SK-N-SH (cell line): ENCODE results near the gene MCF2L2.

Source experiments
- EZH2phosphoT487 ChIP-seq: fragments of 200-600 bp; sonication (generic); IDR thresholded peaks from 2 replicates; pipeline ENCODE4 v1.6.1; 2017; ENCODE audit warnings: low read depth, mixed run types, mild to moderate bottlenecking, antibody characterized with exemption, moderate library complexity, borderline replicate concordance
- MXI1 ChIP-seq: IDR thresholded peaks from 2 replicates; pipeline ENCODE4 v1.6.1; 2012; ENCODE audit warnings: mild to moderate bottlenecking, low read depth, low read length, improper control_type of control experiment
- NFIC ChIP-seq: IDR thresholded peaks from 2 replicates; pipeline ENCODE4 v1.4.0; 2012; ENCODE audit warnings: borderline replicate concordance
- POLR2AphosphoS5 ChIP-seq: IDR thresholded peaks from 2 replicates; pipeline ENCODE4 v1.6.1; 2012; ENCODE audit warnings: low read depth, low read length
- RCOR1 ChIP-seq: fragments of 150-350 bp; IDR thresholded peaks from 2 replicates; pipeline ENCODE4 v1.6.1; 2017; ENCODE audit warnings: antibody characterized with exemption, low read length
- TAF1 ChIP-seq: IDR thresholded peaks from 2 replicates; pipeline ENCODE4 v1.6.1; 2012; ENCODE audit warnings: low read depth, mild to moderate bottlenecking, low read length, moderate library complexity, borderline replicate concordance
- TEAD4 ChIP-seq: IDR thresholded peaks from 2 replicates; pipeline ENCODE4 v1.4.0; 2012; ENCODE audit warnings: mild to moderate bottlenecking, borderline replicate concordance; ENCODE audit not compliant: insufficient read depth
- YY1 ChIP-seq: IDR thresholded peaks from 2 replicates; pipeline ENCODE4 v1.4.0; 2012; ENCODE audit warnings: low read depth, mild to moderate bottlenecking
- TF ChIP-seq, protein P1 (sequence below): fragments of 200-600 bp; sonication (generic); IDR thresholded peaks from 2 replicates; pipeline ENCODE4 v1.6.1; 2017; ENCODE audit warnings: antibody characterized with exemption, mild to moderate bottlenecking, moderate library complexity
- TF ChIP-seq, protein P2 (sequence below): IDR thresholded peaks from 2 replicates; pipeline ENCODE4; 2012
- TF ChIP-seq, protein P3 (sequence below): IDR thresholded peaks from 2 replicates; pipeline ENCODE4 v1.4.0; 2012; ENCODE audit warnings: low read depth
- TF ChIP-seq, protein P4 (sequence below): IDR thresholded peaks from 2 replicates; pipeline ENCODE4 v1.4.0; 2012; ENCODE audit warnings: low read depth, borderline replicate concordance

DNA sequence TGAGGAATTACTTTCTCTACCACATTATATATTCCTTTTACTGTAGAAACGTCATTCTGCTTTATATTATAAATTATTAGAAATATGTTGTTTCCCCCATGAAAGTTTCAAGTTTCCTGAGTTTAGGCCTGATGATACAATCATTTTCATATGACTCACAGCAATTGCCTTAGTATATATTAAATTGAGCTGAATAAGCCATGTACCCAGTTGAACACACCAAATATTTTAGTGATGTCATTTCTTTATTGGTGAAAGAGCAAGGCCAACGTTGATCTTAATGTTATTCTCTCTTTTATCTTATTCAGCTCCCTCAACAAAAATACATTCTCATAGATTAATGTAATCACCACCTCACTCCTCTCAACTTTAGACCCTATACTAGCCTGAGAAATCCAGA lies 144.5 kb downstream of the MCF2L2 start:
- TF ChIP-seq NFIC = no peak
- TF ChIP-seq POLR2AphosphoS5 = no peak
- TF ChIP-seq, protein P1, sequence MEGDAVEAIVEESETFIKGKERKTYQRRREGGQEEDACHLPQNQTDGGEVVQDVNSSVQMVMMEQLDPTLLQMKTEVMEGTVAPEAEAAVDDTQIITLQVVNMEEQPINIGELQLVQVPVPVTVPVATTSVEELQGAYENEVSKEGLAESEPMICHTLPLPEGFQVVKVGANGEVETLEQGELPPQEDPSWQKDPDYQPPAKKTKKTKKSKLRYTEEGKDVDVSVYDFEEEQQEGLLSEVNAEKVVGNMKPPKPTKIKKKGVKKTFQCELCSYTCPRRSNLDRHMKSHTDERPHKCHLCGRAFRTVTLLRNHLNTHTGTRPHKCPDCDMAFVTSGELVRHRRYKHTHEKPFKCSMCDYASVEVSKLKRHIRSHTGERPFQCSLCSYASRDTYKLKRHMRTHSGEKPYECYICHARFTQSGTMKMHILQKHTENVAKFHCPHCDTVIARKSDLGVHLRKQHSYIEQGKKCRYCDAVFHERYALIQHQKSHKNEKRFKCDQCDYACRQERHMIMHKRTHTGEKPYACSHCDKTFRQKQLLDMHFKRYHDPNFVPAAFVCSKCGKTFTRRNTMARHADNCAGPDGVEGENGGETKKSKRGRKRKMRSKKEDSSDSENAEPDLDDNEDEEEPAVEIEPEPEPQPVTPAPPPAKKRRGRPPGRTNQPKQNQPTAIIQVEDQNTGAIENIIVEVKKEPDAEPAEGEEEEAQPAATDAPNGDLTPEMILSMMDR = no peak
- TF ChIP-seq MXI1 = no peak
- TF ChIP-seq TAF1 = no peak
- TF ChIP-seq, protein P2, sequence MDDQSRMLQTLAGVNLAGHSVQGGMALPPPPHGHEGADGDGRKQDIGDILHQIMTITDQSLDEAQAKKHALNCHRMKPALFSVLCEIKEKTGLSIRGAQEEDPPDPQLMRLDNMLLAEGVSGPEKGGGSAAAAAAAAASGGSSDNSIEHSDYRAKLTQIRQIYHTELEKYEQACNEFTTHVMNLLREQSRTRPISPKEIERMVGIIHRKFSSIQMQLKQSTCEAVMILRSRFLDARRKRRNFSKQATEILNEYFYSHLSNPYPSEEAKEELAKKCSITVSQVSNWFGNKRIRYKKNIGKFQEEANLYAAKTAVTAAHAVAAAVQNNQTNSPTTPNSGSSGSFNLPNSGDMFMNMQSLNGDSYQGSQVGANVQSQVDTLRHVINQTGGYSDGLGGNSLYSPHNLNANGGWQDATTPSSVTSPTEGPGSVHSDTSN = no peak
- TF ChIP-seq, protein P3, sequence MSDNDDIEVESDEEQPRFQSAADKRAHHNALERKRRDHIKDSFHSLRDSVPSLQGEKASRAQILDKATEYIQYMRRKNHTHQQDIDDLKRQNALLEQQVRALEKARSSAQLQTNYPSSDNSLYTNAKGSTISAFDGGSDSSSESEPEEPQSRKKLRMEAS = no peak
- TF ChIP-seq EZH2phosphoT487 = no peak
- no peak for TF ChIP-seq RCOR1
- TF ChIP-seq YY1 = no peak
- TF ChIP-seq TEAD4 = no peak
- TF ChIP-seq, protein P4, sequence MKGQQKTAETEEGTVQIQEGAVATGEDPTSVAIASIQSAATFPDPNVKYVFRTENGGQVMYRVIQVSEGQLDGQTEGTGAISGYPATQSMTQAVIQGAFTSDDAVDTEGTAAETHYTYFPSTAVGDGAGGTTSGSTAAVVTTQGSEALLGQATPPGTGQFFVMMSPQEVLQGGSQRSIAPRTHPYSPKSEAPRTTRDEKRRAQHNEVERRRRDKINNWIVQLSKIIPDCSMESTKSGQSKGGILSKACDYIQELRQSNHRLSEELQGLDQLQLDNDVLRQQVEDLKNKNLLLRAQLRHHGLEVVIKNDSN = no peak
